RWPE1 (cell line): ENCODE measurements around the gene COL15A1.
"Not testable (repeated sequence)": the region's sequence is repeated elsewhere in the genome, so short reads cannot be mapped to it uniquely, and the experiment has no call there.

Source experiments
- CTCF ChIA-PET: fragments of 350-600 bp; sonication (Branson Sonifier 250); formaldehyde crosslinking; extraction: SDS; loops from one replicate; lab custom pipeline; 2021; lab: Yijun Ruan, JAX
- POLR2A ChIA-PET: fragments of 400-600 bp; formaldehyde crosslinking; extraction: SDS; loops from one replicate; lab custom pipeline; 2020; ENCODE audit warnings: antibody characterized with exemption; ENCODE audit not compliant: low non-redundant PET; lab: Yijun Ruan, JAX
- DNase-seq: peaks from one replicate; pipeline ENCODE4 v3.0.0; 2012; ENCODE audit warnings: low spot score
- H3K27ac ChIP-seq: fragments of 450-650 bp; 2 replicates; pipeline ENCODE4 v1.5.1; 2017
- CTCF ChIP-seq: fragments of 450-650 bp; conservative IDR thresholded peaks from 2 replicates; pipeline ENCODE4 v1.5.1; 2017; ENCODE audit warnings: low read depth, mild to moderate bottlenecking

Gene COL15A1

GRCh38 chr9:98900244-98900643 is 43.5 kb upstream of the COL15A1 start:
- DNase-seq: no peak
- CTCF ChIA-PET: interaction anchor here (0.6 kb wide), 1 partner anchor 9 kb away, joined by 4 read pairs; no protein-coding TSS in a partner anchor
- no peak overlapping the region for H3K27ac ChIP-seq
- TF ChIP-seq CTCF: no peak
- POLR2A ChIA-PET: no interaction called here

GRCh38 chr9:98900725-98901124 is 43.0 kb upstream of the COL15A1 start:
- POLR2A ChIA-PET: no interaction called here
- TF ChIP-seq CTCF: no peak
- no peak for DNase-seq
- CTCF ChIA-PET: interaction anchor here (0.6 kb wide), 1 partner anchor 10 kb away, joined by 4 read pairs; no protein-coding TSS in a partner anchor
- H3K27ac ChIP-seq: no peak overlapping the region

- DNase-seq, H3K27ac ChIP-seq, POLR2A ChIA-PET, CTCF ChIA-PET: not testable (repeated sequence)
These were observed 41.9 kb upstream of the COL15A1 start for GRCh38 chr9:98901843-98902242.

GRCh38 chr9:98902516-98902915 is 41.2 kb upstream of the COL15A1 start:
- CTCF ChIA-PET: interaction anchor here (0.6 kb wide), 1 partner anchor 417 kb away, joined by 3 read pairs; no protein-coding TSS in a partner anchor
- POLR2A ChIA-PET: no interaction called here
- H3K27ac ChIP-seq: no peak overlapping the region
- no peak for DNase-seq
- TF ChIP-seq CTCF: no peak

GRCh38 chr9:98902925-98903324 is 40.8 kb upstream of the COL15A1 start:
- CTCF ChIA-PET: interaction anchor here (0.6 kb wide), 1 partner anchor 417 kb away, joined by 3 read pairs; no protein-coding TSS in a partner anchor
- POLR2A ChIA-PET: no interaction called here
- no peak overlapping the region for H3K27ac ChIP-seq
- TF ChIP-seq CTCF: no peak
- no peak for DNase-seq

GRCh38 chr9:98903961-98904411 is 39.7 kb upstream of the COL15A1 start:
- POLR2A ChIA-PET: no interaction called here
- no peak overlapping the region for H3K27ac ChIP-seq
- no peak for DNase-seq
- CTCF ChIA-PET: interaction anchor here (1.3 kb wide), 1 partner anchor 56 kb away, joined by 5 read pairs; no protein-coding TSS in a partner anchor
- TF ChIP-seq CTCF: no peak

- no peak overlapping the region for H3K27ac ChIP-seq
- CTCF ChIA-PET: interaction anchor here (1.3 kb wide), 1 partner anchor 57 kb away, joined by 5 read pairs; no protein-coding TSS in a partner anchor
- POLR2A ChIA-PET: no interaction called here
- no peak for TF ChIP-seq CTCF
- DNase-seq: no peak
These were observed 38.7 kb upstream of the COL15A1 start for GRCh38 chr9:98905015-98905414.
